ENCODE measurements around the gene IL5.
A peak's percentile ranks its signal among the peaks of the same experiment; 100 is the strongest.

The IL5 gene

DNA sequence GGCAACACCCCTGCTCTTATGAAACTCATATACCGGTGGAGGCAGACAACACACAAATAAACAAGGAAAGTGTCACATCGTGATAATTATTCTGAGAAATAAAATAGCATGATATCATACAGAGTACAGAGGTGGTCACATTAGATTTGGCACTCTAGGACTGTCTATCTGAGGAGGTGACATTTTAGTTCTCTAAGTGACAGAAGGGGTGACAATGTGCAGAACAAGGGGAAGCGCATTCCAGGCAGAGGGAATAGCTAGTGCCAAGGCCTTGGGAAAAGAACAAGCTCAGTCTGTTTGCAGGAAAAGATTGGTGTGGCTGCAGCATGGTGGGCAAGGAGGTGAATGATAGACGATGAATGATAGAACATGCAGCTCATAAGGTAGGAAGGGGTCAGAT lies 40.1 kb downstream of the IL5 start:
- DNase-seq (ENCODE audit: low read depth) = no peak
- H3K4me3 ChIP-seq (ENCODE audit: control insufficient read depth, low read depth, low read length) = no peak overlapping the region
- TF ChIP-seq, protein P1, sequence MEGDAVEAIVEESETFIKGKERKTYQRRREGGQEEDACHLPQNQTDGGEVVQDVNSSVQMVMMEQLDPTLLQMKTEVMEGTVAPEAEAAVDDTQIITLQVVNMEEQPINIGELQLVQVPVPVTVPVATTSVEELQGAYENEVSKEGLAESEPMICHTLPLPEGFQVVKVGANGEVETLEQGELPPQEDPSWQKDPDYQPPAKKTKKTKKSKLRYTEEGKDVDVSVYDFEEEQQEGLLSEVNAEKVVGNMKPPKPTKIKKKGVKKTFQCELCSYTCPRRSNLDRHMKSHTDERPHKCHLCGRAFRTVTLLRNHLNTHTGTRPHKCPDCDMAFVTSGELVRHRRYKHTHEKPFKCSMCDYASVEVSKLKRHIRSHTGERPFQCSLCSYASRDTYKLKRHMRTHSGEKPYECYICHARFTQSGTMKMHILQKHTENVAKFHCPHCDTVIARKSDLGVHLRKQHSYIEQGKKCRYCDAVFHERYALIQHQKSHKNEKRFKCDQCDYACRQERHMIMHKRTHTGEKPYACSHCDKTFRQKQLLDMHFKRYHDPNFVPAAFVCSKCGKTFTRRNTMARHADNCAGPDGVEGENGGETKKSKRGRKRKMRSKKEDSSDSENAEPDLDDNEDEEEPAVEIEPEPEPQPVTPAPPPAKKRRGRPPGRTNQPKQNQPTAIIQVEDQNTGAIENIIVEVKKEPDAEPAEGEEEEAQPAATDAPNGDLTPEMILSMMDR (IDR thresholded peaks at IDR 0.05; ENCODE audit: control insufficient read depth, insufficient read depth, low read depth, low read length, missing control alignments) = no peak

GRCh38 chr5:132501961-132502931 lies 41.1 kb downstream of the IL5 start:
- TF ChIP-seq, protein P1 (IDR thresholded peaks at IDR 0.05; ENCODE audit: control insufficient read depth, insufficient read depth, low read depth, low read length, missing control alignments) = no peak
- DNase-seq (ENCODE audit: low read depth) = no peak
- no peak overlapping the region for H3K4me3 ChIP-seq (ENCODE audit: control insufficient read depth, low read depth, low read length)

GRCh38 chr5:132501629-132501956 lies 41.7 kb downstream of the IL5 start:
- DNase-seq (ENCODE audit: low read depth) = no peak
- H3K4me3 ChIP-seq (ENCODE audit: control insufficient read depth, low read depth, low read length) = no peak overlapping the region
- TF ChIP-seq, protein P1 (IDR thresholded peaks at IDR 0.05; ENCODE audit: control insufficient read depth, insufficient read depth, low read depth, low read length, missing control alignments) = no peak

DNA sequence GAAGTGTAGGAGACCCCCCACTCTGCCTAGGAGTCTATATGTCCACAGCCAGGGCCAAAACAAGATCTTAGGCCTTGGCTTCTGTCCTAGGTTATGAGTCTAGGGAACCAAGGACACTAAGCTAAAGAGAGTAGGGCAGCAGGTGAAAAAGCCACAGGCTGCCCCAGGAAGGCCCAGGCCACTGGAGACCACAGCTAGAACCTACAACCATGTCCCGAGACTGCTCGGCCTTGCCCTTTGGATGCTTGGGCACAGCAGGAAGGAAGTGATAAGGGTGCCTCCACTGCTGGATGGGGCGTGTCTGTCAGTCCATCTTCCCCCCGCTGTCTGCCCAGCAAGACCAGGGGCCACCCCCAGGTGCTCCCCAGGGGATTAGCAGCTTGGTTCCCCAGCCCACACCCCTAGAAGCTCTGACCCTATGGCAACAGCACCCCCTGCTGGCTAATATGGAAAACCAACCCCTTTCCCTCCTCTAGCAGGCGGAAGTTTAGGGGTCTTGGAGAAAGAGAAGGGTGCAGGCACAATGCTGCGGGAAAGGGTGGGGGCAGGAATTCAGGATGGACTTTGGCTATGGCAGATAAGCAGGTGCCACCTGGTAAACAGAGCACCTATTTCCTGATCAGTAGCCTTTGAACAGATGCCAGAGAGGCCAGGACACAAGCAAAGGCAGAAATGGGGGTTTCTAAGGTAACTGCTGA lies 42.2 kb downstream of the IL5 start:
- DNase-seq (ENCODE audit: low read depth) = no peak
- TF ChIP-seq, protein P1 (IDR thresholded peaks at IDR 0.05; ENCODE audit: control insufficient read depth, insufficient read depth, low read depth, low read length, missing control alignments) = peak; percentile 80
- no peak overlapping the region for H3K4me3 ChIP-seq (ENCODE audit: control insufficient read depth, low read depth, low read length)

- DNase-seq (ENCODE audit: low read depth) = no peak
- TF ChIP-seq, protein P1 (IDR thresholded peaks at IDR 0.05; ENCODE audit: control insufficient read depth, insufficient read depth, low read depth, low read length, missing control alignments) = no peak
- no peak overlapping the region for H3K4me3 ChIP-seq (ENCODE audit: control insufficient read depth, low read depth, low read length)
These were observed 42.9 kb downstream of the IL5 start for GRCh38 chr5:132500244-132500930.

- no peak for DNase-seq (ENCODE audit: low read depth)
- no peak overlapping the region for H3K4me3 ChIP-seq (ENCODE audit: control insufficient read depth, low read depth, low read length)
- TF ChIP-seq, protein P1 (IDR thresholded peaks at IDR 0.05; ENCODE audit: control insufficient read depth, insufficient read depth, low read depth, low read length, missing control alignments) = no peak
These were observed 43.7 kb downstream of the IL5 start for GRCh38 chr5:132499440-132500243.

All from AG09309 (cell line).